RWPE1 (cell line): ENCODE data around the gene RTF2.

Experiments
- CTCF ChIA-PET: fragments of 350-600 bp; sonication (Branson Sonifier 250); formaldehyde crosslinking; extraction: SDS; loops from one replicate; lab custom pipeline; 2021; lab: Yijun Ruan, JAX
- POLR2A ChIA-PET: fragments of 400-600 bp; formaldehyde crosslinking; extraction: SDS; loops from one replicate; lab custom pipeline; 2020; ENCODE audit warnings: antibody characterized with exemption; ENCODE audit not compliant: low non-redundant PET; lab: Yijun Ruan, JAX
- DNase-seq: peaks from one replicate; pipeline ENCODE4 v3.0.0; 2012; ENCODE audit warnings: low spot score
- H3K27ac ChIP-seq: fragments of 450-650 bp; 2 replicates; pipeline ENCODE4 v1.5.1; 2017
- CTCF ChIP-seq: fragments of 450-650 bp; conservative IDR thresholded peaks from 2 replicates; pipeline ENCODE4 v1.5.1; 2017; ENCODE audit warnings: low read depth, mild to moderate bottlenecking

RTF2 gene

DNA sequence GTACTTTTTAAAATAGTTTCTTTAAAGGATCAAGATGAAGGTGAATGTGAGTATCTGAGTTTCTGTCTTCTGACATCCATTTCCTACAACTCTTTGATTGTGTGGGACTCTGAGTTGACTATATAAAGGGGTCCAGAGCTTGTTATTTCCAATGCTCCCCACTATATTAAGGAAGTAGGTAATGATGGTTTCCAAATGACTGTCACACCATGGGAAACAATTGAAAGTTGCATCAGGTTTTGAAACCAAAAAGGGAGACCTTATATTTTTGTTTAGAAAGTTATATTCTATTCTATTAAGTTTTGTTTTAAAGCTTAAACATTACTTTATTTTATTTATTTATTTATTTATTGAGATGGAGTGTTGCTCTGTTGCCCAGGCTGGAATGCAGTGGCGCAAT lies 45.2 kb upstream of the RTF2 start:
- ChIA-PET POLR2A (no interaction called here), CTCF (interaction anchor here (0.6 to 1.0 kb wide), 3 partner anchors 9 to 1922 kb away, joined by 3 to 5 read pairs (median 3); no protein-coding TSS in a partner anchor)
- no peak for DNase-seq
- no peak overlapping the region for H3K27ac ChIP-seq
- no peak for TF ChIP-seq CTCF

DNA sequence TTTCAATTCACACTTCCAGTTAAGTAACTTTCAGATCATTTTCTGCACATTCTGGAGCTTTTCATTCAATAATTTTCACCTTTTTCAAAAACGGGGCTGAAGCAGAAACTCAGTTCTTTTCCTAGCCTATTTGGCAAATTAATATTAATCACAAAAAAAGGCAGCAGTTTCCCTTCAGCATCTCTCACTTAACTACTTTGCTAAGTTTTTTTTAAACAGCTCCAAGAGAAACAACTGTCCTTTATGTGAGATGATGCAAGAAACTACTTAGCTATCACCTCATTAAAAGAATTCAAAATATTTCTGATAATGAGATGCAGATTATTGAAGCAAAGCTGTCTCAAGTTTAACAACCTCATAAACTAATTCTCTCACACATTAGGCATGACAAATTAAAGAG lies 44.5 kb upstream of the RTF2 start:
- no peak overlapping the region for H3K27ac ChIP-seq

GRCh38 chr20:56424931-56425330 lies 43.5 kb upstream of the RTF2 start:
- TF ChIP-seq CTCF = no peak
- H3K27ac ChIP-seq = no peak overlapping the region
- CTCF ChIA-PET = interaction anchor here (0.8 kb wide), 1 partner anchor 12 kb away, joined by 4 read pairs; no protein-coding TSS in a partner anchor
- POLR2A ChIA-PET = no interaction called here
- DNase-seq = no peak

More for the DNA sequence above, 44.5 kb upstream of the RTF2 start:
- DNase-seq = no peak
- ChIA-PET POLR2A (no interaction called here), CTCF (interaction anchor here (1.0 kb wide), 1 partner anchor 10 kb away, joined by 3 read pairs; no protein-coding TSS in a partner anchor)
- no peak for TF ChIP-seq CTCF

GRCh38 chr20:56426026-56426425 lies 42.4 kb upstream of the RTF2 start:
- no peak overlapping the region for H3K27ac ChIP-seq
- no peak for TF ChIP-seq CTCF
- ChIA-PET CTCF (no interaction called here), POLR2A (no interaction called here)
- no peak for DNase-seq

DNA sequence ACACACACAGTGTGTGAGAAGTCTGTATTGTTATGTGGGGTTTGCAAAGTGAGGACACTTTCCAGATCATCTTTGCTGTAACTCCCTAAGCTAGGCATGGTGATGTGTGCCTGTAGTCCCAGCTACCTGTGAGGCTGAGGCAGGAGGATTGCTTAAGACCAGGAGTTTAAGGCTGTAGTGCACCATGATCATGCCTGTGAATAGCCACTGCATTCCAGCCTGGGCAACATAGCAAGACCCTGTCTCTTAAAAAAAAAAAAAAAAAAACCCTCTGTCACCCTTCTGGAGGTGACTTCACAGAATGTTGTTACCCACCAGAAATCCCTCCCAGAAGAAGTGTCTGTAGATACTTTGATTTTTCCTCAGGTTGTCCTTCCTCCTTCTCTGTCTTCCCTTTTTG lies 41.5 kb upstream of the RTF2 start:
- ChIA-PET POLR2A (no interaction called here), CTCF (no interaction called here)
- no peak for TF ChIP-seq CTCF
- H3K27ac ChIP-seq = no peak overlapping the region
- no peak for DNase-seq

GRCh38 chr20:56427797-56428196 lies 40.6 kb upstream of the RTF2 start:
- ChIA-PET CTCF (no interaction called here), POLR2A (no interaction called here)
- no peak overlapping the region for H3K27ac ChIP-seq
- TF ChIP-seq CTCF = no peak
- DNase-seq = no peak
